ENCODE data around the gene SLCO2A1. TPM values are rescaled to one million over a fixed set of nuclear protein-coding genes. Genes with fewer than 3 reads are reported as not detected.

The SLCO2A1 gene
- total and polyA plus RNA-seq, 2 of the 4 experiments (the other 2 are of a cell fraction) = under 0.01 to 1.5 TPM

DNA sequence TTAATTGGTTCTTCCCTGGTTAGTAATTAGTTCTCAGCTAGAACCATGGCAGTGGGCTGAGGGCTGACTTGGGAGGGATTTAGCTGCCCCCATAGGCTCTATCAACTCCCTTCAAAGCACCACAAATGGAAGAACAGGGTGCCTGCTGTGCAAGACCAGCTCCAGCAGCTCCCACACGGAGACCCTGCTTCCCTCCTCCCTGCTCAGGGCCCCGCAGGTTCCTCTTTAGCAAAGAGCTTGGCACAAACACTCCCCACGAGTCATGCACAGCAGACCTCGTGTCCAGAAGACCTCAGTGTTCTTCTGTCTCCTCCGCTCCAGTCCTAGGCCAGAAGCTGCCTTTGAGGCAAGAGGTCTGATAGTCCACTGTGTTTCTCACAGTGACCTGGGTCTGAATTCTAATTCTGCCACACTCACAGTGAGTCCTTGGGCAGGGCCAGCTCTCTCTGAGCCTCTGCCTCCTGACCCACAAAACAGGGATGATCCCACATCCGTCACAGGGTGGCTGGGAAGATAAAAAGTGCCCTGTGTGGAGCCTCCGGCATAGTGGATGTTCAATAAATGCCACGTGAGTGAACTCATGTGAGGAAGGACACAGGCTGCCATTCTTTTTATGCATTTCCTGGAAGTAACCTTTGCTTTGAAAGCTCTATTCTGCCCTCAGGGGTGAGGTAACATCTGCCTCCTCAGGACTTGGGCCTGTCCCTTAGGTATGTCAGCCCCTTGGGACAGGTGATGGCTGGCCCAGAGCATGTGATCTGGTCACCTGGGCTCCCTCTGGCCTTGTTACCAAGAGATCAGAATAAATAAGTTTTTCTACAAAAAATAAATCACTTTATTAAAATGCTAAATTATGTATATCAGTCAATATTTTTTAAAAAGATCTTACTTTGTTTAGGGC is 141.7 kb downstream of the SLCO2A1 start:
- no peaks in the 10 kb centered on the region for H3K36me3 ChIP-seq (ENCODE audit: control insufficient read depth, insufficient read depth, low read length)
- no peak overlapping the region for H3K23ac ChIP-seq (ENCODE audit: low read depth, low read length)
- H3K14ac ChIP-seq (replicated peaks; ENCODE audit: low read depth, low read length) = no peak overlapping the region
- H3K27me3 ChIP-seq (ENCODE audit: control insufficient read depth, insufficient read depth, low read length) = peaks cover 42% of the 10 kb centered on the region
- no peak overlapping the region for H3K9ac ChIP-seq (ENCODE audit: low read depth, low read length)
- no peak overlapping the region for H3K18ac ChIP-seq (ENCODE audit: low read depth, low read length)
- H3K4me2 ChIP-seq (ENCODE audit: low read depth, low read length) = no peak overlapping the region
- no peak overlapping the region for H2AFZ ChIP-seq (replicated peaks; ENCODE audit: low read length, poor library complexity)
- 56% methylated on average over 4 of the region's 8 CpGs; no CpG with 5 or more reads in 1 of the 2 experiments for WGBS, 2 experiments (ENCODE audit: extremely low coverage in 2 of 2, insufficient read length in 1 of 2)
- no peak overlapping the region for H4K5ac ChIP-seq (ENCODE audit: low read depth, low read length)
- H3K9me1 ChIP-seq (ENCODE audit: insufficient read depth, low read length) = no peaks in the 10 kb centered on the region
- no peaks in the 10 kb centered on the region for H3K4me1 ChIP-seq (ENCODE audit: control insufficient read depth, insufficient read depth, low read length)
- no peak overlapping the region for H2AK9ac ChIP-seq (replicated peaks; ENCODE audit: low read depth, low read length, poor library complexity)
- DNase-seq (no peak), ATAC-seq (ENCODE audit: low read depth) (no peak)
- no peak overlapping the region for H2BK15ac ChIP-seq (ENCODE audit: low read depth, low read length)
- H2BK20ac ChIP-seq (ENCODE audit: low read depth, low read length) = no peak overlapping the region
- dilution Hi-C loops (cut with HindIII; ENCODE audit: low sequenced_read_pairs, unreplicated experiment) (no loop called here), in situ Hi-C loops (cut with MboI; ENCODE audit: low sequenced_read_pairs) (no loop called here), intact Hi-C loops (cut with micrococcal nuclease) (no loop called here)
- H3K79me1 ChIP-seq (ENCODE audit: low read depth in 1 of 2, low read length in 2 of 2) = no peaks in the 10 kb centered on the region
- H4K8ac ChIP-seq (ENCODE audit: low read depth in 2 of 2, low read length in 2 of 2) = no peak overlapping the region
- no peak overlapping the region for H3K27ac ChIP-seq (ENCODE audit: insufficient read depth, low read length)
- no TSS peak for BruUV-seq (replicated peaks)
- no peak overlapping the region for H2AK5ac ChIP-seq (ENCODE audit: low read depth, low read length)
- no peak overlapping the region for H3K4ac ChIP-seq (ENCODE audit: low read depth, low read length)
- H2BK120ac ChIP-seq (ENCODE audit: low read depth, low read length) = no peak overlapping the region
- H4K20me1 ChIP-seq (ENCODE audit: insufficient read depth, low read length) = no peaks in the 10 kb centered on the region
- H2BK5ac ChIP-seq (ENCODE audit: low read depth, low read length, poor library complexity, severe bottlenecking) = no peak overlapping the region
- H3K4me3 ChIP-seq (ENCODE audit: insufficient read depth, low read depth, low read length) = no peak overlapping the region
- no peak overlapping the region for H3K56ac ChIP-seq (ENCODE audit: extremely low read depth, insufficient read depth, low read length)
- ChIA-PET POLR2A (ENCODE audit: unreplicated experiment) (no interaction called here), CTCF (no interaction called here)
- no peak overlapping the region for H4K91ac ChIP-seq (ENCODE audit: insufficient read depth, low read depth, low read length)
- TF ChIP-seq RCOR1 (IDR thresholded peaks at IDR 0.05; ENCODE audit: insufficient replicate concordance, low read length) (no peak), RAD21 (IDR thresholded peaks at IDR 0.05; ENCODE audit: low read length) (no peak), MAZ (IDR thresholded peaks at IDR 0.05; ENCODE audit: borderline replicate concordance, low read depth, low read length) (no peak), NFE2L2 (IDR thresholded peaks at IDR 0.05; ENCODE audit: low read depth, low read length) (no peak)
- TF ChIP-seq, protein P1, sequence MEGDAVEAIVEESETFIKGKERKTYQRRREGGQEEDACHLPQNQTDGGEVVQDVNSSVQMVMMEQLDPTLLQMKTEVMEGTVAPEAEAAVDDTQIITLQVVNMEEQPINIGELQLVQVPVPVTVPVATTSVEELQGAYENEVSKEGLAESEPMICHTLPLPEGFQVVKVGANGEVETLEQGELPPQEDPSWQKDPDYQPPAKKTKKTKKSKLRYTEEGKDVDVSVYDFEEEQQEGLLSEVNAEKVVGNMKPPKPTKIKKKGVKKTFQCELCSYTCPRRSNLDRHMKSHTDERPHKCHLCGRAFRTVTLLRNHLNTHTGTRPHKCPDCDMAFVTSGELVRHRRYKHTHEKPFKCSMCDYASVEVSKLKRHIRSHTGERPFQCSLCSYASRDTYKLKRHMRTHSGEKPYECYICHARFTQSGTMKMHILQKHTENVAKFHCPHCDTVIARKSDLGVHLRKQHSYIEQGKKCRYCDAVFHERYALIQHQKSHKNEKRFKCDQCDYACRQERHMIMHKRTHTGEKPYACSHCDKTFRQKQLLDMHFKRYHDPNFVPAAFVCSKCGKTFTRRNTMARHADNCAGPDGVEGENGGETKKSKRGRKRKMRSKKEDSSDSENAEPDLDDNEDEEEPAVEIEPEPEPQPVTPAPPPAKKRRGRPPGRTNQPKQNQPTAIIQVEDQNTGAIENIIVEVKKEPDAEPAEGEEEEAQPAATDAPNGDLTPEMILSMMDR (conservative IDR thresholded peaks at IDR 0.05; ENCODE audit: low read depth, low read length) = no peak
- H3K9me3 ChIP-seq (ENCODE audit: control insufficient read depth, insufficient read depth, low read length) = no peaks in the 10 kb centered on the region
